GM19035 (cell line): Measurements from ENCODE around the gene SFXN1.

ENCODE experiments used
- ATAC-seq: cut with Tn5 transposase; IDR thresholded peaks from one replicate; pipeline ENCODE4 v1.9.1; 2021; ENCODE audit not compliant: unreplicated experiment

The SFXN1 gene

GRCh38 chr5:175538576-175538975 lies 60.2 kb downstream of the SFXN1 start:
- no peak for ATAC-seq

GRCh38 chr5:175539936-175540335 lies 61.6 kb downstream of the SFXN1 start:
- no peak for ATAC-seq

DNA sequence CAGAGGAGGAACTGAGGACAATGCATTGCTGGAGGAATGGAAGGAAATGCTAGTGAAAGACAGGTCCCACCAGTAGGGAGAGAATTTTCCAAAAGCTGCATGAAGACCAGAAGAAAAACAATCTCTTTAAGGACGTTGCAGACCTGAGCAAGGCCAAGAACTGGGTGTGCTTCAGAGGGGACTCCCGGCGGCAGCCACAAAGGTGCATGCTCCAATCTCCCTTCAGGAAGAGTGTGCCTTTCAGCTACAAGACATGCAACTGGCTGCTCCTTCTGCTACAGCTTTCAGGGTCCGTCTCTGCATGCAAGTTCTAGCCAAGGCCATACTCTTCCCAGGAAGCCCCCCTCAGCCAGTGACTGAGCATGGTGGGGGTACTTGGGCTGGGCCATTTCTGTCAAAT lies 62.9 kb downstream of the SFXN1 start:
- no peak for ATAC-seq

DNA sequence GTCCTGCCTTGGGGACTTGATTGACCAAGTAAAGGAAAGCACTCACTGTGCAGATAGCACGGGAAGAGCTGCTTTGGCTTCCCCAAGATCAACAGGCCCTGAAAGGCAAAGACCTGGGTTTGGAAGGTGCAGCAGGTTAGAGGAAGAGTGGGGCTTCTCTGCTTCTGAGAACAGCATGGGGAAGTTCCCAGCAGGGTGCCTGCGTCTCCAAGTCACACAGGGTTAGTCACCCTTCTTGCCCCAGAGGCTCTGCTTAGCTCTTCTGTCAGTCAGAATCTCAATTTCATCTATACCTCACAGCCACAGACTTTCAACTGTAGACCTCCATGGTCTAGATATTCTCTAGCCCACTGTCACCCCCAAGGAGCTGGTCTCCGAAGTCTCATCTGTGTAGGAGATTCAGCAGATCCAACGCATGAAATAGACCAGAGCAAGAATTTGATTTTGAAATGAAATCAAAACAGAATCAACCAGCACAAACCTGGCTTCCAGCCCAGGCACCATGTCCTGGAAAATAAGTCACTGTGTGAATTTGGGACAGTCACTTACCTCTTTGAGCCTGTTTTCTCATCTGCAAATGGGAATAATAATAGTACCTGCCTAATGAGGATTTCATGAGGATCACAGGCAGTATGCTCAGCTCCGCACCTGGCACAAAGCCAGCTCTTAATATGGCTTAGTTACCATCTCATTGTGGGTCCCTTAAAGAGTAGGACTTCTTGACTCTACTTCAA lies 64.0 kb downstream of the SFXN1 start:
- ATAC-seq, result no peak

DNA sequence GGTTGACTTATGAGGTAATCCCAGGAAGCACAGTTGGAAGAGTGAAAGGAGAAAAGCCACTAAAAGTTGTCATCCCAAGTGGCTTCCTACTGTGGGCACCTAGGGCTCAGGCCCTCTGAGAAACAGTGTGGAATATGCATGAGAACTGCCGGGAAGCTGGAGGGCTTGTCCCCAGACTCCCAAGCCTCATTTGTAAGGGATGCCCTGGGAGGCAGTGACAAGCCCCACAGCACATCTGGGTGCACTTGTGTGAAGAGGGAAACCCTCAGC lies 64.5 kb downstream of the SFXN1 start:
- no peak for ATAC-seq

DNA sequence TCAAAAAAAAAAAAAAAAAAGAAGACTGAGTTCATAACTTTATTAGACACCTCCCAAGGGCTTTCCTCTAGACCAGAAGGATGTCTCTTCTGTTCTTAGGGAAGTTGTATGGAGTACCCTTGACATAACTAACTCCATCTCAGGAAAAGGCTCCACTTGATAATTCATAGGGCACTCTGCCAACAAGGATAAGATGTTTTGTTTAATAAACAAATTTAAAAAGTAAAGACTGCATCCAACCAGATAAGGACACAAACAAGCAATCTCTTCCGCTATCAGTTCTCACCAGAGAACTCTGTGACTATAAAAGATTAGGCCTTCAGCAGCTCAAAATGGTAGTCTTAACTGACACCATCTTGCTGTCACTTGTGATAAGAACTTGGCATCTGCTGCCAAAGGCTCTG lies 65.8 kb downstream of the SFXN1 start:
- ATAC-seq, result no peak

DNA sequence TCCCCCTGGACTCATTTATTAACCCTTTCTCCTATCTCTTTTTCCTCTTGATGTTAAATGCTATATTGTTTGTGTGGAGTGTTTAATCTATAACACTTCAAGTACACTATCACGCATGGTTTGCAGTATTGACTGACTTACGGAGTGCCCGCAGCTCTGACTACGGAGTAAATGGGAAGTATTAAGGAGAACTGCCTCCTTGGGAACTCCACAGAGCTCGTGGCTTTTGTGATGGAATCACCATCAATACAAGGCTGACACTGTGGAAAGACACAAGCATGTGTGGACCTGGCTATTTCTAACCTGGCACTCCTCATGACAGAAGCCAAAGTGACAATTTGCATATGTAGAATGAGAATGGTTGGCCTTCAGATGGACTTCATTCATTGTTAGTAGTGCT lies 66.2 kb downstream of the SFXN1 start:
- no peak for ATAC-seq

- ATAC-seq, result no peak
These were observed 69.5 kb downstream of the SFXN1 start for GRCh38 chr5:175547842-175548241.

- ATAC-seq, result no peak
These were observed 70.4 kb downstream of the SFXN1 start for GRCh38 chr5:175548626-175549311.

DNA sequence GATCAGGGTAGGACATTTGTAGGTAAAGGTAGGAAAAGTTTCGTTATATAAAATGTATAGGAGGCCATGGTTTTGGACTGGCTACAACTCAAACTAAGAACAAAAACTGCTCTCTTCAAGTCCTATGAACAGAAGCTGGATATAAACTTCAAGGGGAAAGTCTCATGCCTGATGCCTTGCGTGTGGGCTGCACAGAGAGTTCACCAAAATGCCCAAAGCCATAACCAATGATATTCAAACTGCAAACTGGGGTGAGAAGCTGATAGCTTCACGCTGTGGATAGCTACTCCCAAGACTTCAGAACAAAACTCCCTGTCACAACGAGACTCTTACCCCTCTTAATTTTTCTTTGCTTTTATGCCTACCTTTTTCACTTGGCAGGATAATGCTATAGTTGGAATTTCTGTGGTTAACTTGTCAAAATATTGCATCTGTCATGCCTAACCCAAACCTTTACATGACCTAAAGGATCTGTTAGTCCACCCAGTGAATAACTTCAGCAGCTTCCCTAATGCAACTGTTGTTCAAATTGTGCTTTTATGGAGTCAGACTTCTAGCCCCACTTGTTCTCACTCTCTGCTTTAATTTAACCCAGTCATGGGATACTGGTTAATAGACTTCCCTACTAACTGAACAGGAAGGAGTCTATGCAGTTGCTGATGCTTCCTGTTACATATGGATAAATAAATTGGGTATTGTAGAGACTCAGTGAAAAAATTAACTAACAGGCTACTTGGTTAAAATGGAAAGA lies 71.9 kb downstream of the SFXN1 start:
- no peak for ATAC-seq

- ATAC-seq, result no peak
These were observed 72.9 kb downstream of the SFXN1 start for GRCh38 chr5:175551266-175551665.

DNA sequence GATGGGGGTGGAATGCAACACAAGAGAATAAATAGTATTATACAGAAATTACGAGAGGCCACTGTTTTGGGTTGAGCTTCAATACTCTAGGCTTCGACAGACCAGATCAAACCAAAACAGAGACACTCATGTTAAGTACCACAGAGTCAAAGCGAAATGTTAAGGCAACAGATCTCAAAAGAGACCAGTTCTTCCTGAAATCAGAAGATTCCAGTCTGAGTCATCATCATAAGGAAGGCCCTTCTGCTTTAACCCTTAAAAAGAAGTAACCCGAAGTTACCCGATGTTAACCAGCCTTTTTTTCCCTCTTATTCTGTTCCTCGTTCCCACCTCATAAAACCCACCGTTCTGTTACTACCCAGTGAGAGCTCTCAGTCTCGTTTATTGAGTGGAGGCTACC lies 75.9 kb downstream of the SFXN1 start:
- no peak for ATAC-seq

GRCh38 chr5:175555168-175555785 lies 76.9 kb downstream of the SFXN1 start:
- ATAC-seq, result no peak

DNA sequence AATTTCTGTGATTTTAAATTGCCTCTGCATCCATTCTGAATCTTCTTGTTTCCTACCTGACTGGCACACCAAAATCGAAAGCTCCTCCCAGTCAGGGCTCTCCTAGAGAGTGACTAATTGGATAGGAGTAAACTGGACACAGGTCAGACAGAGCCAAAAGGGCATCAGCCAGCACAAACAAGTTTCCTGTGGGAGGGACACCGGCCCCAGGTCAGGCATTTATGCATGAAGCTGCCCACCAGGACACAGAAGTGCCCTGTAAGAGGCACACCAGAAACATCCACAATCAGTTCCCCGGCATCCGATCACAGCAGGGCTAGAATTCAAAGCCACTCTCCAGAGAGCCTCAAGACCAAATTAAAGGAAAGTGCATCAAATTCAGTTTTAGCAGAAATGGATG lies 78.4 kb downstream of the SFXN1 start:
- ATAC-seq, result no peak

DNA sequence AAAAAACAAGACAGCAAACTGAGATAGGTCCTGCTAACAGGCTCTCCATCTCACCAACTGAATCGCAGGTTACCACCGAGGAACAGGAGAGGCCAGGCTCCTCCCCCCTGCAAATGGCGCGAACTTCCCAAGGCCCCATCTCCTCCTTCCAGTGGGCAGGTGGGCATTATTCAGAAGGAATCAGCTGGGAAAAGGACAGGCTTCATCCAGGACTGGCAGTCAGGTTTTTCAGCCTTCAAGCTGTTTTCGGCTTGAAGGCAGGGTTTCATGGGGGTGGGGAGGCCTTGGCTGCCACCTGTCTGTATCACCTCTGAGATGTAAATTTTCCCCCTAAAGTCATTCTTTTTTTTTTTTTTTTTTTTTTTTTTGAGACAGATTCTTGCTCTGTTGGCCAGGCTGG lies 79.4 kb downstream of the SFXN1 start:
- ATAC-seq, result no peak

GRCh38 chr5:175558801-175559480 lies 80.6 kb downstream of the SFXN1 start:
- no peak for ATAC-seq

DNA sequence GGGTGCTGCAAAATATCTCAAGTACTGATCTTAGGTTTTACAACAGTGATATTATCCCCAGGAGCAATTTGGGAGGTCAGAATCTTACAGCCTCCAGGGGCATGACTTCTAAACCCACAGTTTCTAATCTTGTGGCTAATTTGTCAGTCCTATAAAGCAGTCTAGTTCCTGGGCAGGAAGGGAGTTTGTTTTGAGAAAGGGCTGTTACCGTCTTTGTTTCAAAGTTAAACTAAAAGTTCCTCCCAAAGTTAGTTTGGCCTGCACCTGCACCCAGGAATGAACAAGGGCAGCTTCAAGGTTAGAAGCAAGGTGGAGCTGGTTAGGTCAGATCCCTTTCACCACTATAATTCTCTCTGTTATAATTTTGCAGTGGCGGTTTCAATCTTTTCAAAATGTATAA lies 81.7 kb downstream of the SFXN1 start:
- no peak for ATAC-seq

GRCh38 chr5:175561085-175561484 lies 82.7 kb downstream of the SFXN1 start:
- ATAC-seq, result no peak

DNA sequence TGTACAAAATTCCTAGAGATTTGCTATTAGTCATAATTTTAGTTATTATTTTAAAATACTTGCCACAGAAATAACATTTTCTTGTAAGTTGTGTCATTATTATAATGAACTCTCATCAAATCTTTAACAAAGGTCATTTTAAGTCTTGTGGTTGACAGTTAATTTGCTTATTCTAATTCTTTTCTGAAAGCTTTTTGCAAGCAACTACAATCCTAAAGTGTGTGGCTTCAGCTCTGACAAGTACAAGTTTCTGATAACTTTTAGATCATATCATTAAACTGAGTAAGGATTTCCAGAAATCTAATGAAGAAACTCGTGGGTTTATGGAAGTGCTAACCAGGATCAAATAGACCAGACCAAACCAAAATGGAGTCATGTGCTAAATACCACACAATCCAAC lies 86.4 kb downstream of the SFXN1 start:
- no peak for ATAC-seq

GRCh38 chr5:175566697-175567096 lies 88.3 kb downstream of the SFXN1 start:
- no peak for ATAC-seq

GRCh38 chr5:175567954-175568353 lies 89.6 kb downstream of the SFXN1 start:
- ATAC-seq, result no peak
